HuH-7.5 (cell line): ENCODE results near the gene CYP51A1.
"Not testable (repeated sequence)": the region's sequence is repeated elsewhere in the genome, so short reads cannot be mapped to it uniquely, and the experiment has no call there.

ENCODE experiments used
- DNase-seq: peaks from one replicate; pipeline ENCODE4 v3.0.0; 2011; ENCODE audit warnings: low spot score

Gene CYP51A1

DNA sequence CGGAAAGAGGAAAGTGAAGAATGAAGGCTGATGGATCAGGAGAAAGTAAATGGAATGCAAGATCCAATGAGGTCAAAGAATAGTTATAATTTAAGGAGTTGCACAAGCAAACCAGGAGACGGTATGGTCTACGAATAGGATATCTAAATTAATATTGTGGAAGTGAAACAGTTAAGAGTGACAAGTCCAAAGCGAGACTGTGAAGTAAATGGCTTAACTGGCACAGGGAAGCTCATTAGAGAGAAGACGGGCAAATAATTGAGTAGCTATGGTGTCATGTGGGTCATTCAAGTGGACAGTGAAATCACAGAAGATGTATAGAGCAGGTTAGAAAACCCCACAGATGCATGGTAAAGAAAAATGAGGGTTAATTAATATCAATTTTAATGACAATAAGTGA, 3.2 kb downstream of the CYP51A1 start:
- DNase-seq, result no peak

DNA sequence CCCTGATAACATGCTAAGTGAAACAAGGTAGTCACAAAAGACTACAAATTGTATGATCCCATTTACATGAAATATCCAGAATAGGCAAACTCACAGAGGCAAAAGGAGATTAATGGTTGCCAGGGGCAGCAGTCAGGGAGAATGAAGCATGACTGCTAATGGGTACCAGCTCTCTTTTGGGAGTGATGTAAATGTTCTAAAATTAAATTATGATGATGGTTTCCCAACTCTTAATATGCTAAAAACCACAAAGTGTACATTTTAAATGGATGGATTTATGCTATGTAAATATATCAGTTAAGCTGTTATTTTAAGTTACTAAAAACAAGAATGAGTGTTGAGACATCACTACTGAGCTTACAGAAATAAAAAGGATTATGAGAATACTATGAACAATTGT, 12.6 kb downstream of the CYP51A1 start:
- DNase-seq, result no peak

DNA sequence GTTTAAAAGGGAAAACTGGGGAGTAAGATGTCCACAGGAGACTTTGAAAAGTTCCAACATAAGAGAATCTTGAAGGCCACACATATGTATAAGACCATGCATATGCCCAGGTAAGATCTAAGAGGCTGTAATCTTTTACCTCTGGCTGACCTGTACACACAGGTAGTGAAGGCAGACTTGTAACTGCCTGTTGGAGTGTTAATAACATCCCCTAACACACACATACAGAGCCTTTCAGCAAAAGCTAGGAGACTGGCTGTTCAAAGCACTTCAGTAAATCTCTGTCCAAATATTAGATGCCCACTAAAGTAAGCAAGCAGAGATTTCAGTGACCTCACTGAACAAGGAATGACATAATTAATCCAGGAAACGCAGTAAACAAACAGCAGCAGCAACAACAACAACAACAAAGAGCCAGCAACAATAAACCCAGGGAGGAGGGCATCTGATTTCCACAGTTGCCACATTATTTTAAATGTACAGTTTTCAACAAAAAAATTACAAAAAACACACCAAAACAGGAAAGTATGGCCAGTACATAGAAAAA, 15.0 kb downstream of the CYP51A1 start:
- no peak for DNase-seq

DNA sequence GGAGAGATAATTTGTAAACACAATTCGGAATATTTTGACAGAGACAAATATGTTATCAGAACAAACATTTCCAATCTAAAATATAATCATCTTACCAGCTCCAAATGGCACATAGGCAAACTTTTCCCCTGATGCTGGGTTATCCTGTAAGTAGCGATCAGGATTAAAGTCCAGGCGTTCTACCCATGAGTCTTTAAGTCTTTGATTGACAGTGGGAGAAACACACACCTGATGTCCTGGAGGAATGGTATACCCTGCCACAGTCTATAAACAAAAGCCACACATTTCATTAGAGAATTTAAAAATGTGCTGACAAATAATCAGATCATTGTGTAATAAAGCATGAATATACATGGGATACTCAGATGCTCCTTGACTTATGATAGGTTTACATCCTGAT, 17.3 kb downstream of the CYP51A1 start:
- no peak for DNase-seq

DNA sequence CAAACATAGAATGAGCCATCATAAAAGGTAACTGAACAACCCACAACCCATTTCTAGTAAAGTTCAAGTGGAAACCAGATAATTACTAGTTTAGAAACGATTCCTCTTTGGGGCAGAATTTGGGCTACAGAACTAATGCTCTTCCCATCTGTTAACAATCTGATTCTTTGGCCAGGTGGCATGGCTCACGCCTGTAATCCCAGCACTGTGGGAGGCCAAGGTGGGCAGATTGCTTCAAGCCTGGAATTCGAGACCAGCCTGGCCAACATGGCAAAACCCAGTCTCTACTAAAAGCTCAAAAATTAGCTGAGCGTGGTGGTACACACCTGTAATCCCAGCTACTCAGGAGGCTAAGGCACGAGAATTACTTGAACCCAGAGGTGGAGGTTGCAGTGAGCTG, 18.5 kb downstream of the CYP51A1 start:
- DNase-seq, result no peak

DNA sequence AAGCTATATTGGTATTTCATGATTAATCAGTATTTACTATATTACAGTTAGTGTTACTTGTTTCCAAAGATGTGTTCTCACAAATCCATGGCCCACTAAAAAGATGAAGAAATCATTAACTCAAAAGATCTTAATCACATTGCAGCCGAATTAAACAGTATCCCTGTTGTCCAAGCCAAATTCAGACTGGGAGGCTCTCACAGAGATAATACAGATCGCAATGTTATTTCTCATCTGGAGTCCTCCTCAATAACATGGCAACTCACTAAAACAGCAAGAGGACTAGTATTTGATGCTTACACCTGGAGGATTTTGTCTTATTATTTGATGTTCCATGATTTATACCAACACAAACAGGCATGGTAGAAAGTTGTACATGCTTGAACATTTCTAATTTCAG, 23.4 kb downstream of the CYP51A1 start:
- no peak for DNase-seq

DNA sequence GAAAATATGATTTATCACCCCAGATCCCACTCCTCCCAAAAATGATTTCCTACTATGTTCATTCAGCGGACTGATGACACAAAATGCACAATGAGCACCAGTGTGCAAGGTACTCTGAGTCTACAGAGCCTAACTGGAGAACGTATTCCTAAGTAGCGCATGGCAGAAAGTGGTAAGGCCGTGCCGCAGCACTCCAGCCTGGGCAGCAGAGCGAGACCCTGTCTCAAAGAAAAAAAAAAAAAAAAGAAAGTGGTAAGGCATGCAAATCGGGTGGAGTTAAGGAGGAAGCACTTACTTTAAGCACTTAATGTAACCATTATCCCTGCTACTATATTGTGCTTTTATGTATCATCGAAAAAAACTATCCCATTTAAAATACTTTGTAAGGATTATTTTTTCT, 25.5 kb downstream of the CYP51A1 start:
- DNase-seq, result no peak

DNA sequence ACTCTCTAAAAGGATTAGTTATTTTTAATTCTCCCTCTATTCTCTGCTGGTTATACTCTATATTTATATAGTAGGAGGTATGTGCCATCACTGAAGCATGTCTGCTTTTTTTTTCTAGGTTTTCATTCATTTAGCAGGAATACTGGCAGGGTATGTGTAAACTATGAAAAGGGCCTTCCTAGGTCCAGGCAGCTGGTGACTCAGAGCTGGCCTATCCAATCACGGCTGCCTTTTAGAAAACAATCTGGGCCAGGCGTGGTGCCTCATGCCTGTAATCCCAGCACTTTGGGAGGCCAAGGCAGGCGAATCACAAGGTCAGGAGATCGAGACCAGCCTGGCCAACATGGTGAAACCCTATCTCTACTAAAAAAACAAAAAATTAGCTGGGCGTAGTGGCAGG, 31.4 kb downstream of the CYP51A1 start:
- DNase-seq, result not testable (repeated sequence)

DNA sequence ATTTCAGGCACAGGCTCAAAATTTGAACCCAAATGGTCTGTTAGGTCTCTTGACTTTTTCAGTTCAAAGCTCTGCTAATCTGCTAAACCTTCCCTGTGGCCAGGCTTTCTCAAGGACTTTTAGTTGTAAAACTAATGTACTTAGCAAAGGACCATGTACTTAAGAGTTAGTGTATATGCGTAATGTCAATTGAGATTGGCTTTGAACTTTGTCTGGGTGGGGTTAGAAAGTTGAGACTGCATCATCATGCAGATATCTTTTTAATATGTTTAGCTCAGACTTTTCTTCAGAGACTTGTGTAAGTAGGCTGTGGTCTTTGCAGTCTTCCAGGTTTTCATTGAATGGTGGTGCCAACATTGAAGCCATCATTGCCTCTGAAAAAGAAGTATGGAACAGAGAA, 33.7 kb downstream of the CYP51A1 start:
- DNase-seq, result no peak

DNA sequence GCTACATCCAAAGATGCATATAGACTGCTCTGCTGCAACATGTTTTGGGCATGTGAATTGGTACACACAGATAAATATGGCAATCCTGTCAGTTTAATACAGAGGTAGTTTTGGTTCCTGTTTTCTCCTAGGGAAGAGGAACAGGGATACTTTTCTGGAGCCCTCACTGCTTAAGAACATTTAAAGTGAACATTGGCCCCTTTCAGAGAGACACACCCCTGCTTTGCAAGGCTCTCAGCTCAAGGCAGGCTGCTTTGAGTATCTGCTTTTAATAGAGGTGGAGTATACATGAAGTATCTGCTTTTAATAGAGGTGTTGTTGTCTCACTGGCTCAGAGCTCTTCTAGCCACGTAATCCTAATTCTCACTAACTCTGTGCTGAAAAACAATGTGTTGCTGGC, 38.9 kb downstream of the CYP51A1 start:
- DNase-seq, result no peak

DNA sequence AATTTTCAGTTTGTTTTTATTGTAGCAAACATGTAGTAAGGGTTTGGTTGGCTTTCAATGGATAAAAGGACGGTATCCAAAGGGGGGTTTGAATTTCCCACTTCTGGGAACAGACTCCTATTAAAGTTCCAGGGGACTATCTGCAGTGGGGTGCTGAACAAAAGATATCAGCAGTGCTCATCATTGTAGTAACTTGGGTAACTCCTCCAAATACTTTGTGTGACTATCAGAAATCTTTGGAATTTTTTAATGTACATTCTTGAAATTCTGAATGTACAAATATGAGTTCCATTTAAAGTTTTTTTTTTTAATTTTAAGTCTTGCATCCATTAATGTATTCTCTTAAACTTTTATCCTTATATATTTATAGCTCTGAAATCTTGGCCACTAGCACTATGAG, 42.1 kb downstream of the CYP51A1 start:
- no peak for DNase-seq

DNA sequence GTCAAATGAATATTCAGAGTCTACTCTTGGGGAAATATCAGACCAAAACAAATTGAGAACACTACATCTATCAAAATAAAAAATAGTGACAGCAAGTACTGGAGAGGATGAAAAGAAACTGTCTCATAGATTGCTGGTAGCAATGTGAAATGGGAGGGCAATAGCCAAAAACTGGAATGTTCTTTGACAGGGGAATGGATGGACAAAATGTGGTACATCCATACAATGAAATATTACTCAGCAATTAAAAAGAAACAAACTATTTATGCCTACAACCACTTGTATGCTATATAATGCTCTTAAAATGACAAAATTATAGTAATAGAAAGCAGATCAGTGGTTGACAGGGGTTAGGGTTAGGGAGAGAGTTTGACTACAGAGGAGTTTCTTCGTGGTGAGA, 46.0 kb downstream of the CYP51A1 start:
- no peak for DNase-seq

DNA sequence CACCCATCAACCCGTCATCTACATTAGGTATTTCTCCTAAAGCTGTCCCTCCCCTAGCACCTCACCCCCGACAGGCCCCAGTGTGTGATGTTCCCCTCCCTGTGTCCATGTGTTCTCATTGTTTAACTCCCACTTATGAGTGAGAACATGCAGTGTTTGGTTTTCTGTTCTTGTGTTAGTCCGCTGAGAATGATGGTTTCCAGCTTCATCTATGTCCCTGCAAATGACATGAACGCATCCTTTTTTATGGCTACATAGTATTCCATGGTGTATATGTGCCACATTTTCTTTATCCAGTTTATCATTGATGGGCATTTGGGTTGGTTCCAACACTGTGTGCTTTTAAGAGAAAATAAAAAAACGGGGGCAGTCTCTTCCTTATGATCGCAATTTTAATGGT, 50.4 kb downstream of the CYP51A1 start:
- not testable (repeated sequence) for DNase-seq

DNA sequence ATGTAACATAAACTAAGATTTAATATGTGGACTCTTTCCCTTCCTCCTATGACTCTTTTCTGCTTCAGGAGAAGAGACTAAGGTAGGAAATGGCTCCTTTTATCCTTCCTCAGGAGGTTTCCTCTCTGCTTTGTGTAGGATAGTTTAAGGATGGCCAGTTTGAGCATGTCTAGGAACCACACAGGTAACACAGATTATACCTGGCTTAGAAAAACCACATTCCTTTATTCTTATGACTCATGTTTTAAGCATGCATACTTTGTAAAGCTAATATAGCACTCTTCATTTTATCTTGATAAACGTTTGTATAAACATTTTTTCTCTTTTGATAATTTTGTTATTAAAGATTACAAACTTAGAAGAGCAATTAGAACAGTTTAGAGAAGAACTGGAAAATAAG, 57.8 kb downstream of the CYP51A1 start:
- no peak for DNase-seq

DNA sequence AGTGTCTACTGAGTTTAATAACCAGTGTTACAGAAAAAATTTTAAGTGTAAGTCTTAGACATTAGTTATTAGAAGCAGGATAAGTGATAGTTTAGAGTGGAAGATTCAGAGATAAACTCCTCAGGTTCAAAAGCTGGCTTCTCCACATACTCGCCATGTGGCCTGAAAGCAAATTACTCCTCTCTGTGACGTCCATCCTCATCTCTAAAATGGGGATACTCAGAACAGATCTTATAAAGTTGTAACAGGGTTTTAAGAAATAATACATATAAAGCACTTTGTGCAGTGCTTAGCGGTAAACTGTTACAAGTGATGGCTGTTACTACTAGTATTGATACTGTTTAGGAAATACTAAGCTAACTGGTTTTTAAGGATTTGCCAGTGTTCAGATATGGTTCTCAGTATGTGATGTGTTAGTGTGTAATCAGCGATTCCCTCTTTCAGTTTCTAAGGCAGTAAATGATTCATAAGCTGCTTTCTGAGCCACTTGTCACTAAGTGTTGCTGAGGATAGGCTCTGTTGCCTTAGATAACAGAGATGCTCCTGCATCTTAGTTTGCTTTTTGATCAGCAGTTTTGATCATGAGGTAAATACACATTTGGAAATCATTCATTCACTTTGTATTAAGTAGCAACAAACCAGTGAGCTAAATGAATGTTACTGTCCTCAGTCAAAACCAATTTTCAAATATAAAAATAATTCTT, 58.7 kb downstream of the CYP51A1 start:
- DNase-seq, result no peak

DNA sequence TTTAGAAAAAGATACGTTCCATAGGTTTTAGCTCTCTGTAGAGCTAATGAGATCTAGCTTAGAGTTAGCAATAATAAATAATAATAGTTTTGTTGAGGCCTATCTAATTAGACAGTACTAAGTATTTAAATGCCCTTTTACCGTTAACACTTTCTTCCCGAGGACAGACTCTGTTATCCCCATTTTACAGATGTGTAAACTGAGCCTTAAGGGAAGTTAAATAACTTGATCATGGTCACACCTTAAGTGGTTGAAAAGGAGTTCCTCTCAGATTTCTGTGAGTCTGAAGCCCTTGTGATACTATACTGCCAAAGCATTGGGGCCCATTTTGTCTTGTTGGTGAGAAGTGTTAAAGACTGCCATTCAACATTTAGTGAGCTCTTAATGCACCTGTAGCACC, 61.6 kb downstream of the CYP51A1 start:
- no peak for DNase-seq

DNA sequence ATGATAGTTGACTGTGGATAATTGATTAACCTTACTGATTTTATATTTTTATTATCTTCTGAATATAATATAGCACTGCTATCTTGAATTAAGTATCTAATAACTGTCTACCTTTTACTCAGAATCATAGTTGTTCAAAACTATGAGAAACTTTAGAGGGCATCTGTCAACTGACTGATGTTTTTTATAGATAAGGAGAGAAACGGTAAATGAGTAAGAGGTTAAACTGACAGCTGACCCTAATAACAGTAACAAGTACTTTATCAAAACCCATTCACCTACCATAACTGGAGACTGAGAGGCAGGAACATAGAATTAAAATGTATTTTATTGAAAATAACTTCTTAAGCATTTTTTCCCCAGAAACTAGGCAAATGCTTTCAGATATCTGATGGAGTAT, 62.2 kb downstream of the CYP51A1 start:
- no peak for DNase-seq

DNA sequence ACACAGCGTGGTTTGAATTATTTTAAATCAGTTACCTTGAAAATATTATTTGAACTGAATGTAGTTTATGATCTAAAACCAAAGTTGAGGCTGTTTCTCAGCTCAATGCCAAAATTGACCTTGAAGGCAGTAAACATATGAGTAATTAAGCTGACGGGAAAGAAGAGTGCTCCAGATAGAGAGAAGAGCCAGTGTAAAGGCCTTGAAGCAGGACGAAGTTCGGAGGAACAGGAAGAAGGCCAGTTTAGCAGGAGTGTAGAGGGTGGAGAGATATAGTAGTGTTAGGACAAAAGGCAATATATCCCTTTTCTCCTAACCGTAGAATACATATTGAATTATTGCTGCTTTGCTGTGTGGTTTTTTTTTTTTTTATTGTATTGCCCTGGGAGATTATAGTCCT, 63.2 kb downstream of the CYP51A1 start:
- DNase-seq, result no peak

DNA sequence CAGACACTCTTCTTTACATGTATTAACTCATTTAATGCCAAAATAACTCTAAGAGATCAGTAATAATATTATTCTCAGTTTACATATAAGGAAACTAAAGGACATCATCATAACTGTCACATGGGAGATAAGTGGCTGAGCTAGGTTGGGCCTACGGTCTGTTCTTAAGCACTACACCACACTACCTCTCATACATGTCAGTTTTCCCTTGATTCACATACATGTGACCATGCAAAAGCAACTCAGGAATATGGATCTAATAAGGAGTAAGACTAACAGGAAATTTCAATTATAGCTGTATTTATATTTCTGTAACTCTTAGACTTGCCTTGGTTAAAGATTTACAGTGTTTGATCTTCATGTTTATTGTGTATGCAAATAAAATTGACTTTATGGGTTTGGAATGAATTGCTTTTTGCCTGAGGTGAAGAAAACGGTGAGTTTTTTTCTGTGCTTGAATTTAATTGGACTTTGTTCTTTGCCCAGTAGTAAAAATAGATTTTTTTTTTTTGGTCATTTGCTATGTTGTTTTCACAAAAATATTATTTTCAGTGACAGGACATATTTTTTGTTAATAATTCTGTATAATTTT, 69.7 kb downstream of the CYP51A1 start:
- DNase-seq, result no peak
